GM10266 (cell line): ENCODE measurements around the gene WSCD2.

Source experiments
- DNase-seq: peaks from one replicate; pipeline ENCODE4 v3.0.0; 2012; ENCODE audit errors: extremely low spot score
- TF ChIP-seq, protein P1 (sequence below): IDR thresholded peaks from 2 replicates; pipeline ENCODE4 v1.5.1; 2012; ENCODE audit warnings: mild to moderate bottlenecking, low read depth; ENCODE audit not compliant: control insufficient read depth, insufficient read depth; ENCODE audit errors: missing control alignments

WSCD2 gene

DNA sequence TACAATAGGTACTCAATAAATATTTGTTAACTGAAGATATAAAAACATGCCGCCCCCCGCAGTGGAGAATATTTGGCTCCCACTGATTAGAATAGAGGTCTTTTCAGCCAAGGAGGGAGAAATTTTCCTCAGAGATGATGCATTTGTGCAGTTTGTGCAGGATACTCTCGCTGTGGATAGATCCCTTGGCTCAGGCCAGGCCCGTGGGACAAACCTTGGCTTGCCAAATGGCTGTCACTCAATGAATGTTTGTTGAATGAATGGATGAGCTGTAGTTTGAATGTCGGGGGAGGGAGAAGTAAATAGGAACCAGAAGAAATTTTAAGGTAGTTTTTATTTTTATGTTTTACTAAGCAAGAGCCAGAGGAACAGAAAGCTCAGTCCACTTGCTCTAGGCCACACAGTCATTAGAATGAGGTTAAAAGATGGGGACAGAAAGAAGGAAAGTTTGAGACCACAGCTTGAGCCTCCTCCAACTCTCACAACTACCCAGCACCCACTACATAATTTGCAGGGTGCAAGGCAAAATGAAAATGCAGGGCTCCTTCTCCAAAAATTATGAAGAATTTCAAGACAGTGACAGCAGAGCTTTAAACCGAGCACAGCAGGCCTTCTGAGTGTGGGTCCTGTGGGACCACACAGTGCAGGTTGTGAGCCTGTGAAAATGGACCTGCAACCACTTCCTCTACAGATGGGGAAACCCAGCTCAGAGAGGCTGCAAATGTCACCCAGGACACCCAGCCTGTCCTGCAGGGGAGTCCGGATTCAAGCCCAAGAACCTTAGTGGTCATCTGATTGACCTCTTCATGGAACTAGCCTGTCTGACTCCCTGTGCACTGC, 51.4 kb downstream of the WSCD2 start:
- DNase-seq, result no peak
- TF ChIP-seq, protein P1, sequence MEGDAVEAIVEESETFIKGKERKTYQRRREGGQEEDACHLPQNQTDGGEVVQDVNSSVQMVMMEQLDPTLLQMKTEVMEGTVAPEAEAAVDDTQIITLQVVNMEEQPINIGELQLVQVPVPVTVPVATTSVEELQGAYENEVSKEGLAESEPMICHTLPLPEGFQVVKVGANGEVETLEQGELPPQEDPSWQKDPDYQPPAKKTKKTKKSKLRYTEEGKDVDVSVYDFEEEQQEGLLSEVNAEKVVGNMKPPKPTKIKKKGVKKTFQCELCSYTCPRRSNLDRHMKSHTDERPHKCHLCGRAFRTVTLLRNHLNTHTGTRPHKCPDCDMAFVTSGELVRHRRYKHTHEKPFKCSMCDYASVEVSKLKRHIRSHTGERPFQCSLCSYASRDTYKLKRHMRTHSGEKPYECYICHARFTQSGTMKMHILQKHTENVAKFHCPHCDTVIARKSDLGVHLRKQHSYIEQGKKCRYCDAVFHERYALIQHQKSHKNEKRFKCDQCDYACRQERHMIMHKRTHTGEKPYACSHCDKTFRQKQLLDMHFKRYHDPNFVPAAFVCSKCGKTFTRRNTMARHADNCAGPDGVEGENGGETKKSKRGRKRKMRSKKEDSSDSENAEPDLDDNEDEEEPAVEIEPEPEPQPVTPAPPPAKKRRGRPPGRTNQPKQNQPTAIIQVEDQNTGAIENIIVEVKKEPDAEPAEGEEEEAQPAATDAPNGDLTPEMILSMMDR, result no peak

DNA sequence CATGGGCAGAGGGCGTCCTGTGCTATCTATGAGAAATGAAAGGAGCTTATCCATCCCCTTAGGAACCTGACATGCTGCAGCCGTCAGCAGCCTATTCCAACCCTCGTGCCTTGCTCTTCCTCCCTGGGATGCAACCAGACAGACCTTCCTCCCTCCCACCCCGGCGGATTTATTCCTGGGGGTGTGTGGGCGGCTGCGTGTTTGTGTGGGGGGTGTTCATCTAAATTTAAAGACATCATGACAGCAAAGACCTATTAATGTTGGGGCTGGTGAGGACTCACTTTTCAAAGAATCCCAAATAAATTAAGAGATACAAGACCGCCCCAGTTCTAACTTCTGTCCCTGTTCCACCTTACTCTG, 52.0 kb downstream of the WSCD2 start:
- TF ChIP-seq, protein P1, result no peak

DNA sequence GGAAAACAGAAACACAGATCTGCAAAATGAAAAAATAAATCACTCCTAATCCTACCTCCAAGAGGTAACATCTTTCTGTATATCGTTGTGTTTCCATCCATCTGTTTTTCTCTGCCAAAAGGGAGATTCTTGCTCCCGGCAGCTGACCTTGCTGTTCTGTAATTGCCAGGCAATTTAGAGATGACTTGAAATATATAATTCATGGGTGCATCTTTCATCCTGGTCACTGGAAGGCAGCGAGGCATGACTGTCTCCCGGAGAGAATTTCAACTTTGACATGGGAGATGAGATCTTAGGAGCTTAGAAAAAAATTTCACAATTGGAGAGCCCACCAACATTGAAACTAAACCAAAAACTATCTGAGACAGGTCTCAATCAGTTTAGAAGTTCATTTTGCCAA, 53.0 kb downstream of the WSCD2 start:
- DNase-seq, result no peak
- TF ChIP-seq, protein P1, result no peak

More for the DNA sequence above, 52.0 kb downstream of the WSCD2 start:
- no peak for DNase-seq

DNA sequence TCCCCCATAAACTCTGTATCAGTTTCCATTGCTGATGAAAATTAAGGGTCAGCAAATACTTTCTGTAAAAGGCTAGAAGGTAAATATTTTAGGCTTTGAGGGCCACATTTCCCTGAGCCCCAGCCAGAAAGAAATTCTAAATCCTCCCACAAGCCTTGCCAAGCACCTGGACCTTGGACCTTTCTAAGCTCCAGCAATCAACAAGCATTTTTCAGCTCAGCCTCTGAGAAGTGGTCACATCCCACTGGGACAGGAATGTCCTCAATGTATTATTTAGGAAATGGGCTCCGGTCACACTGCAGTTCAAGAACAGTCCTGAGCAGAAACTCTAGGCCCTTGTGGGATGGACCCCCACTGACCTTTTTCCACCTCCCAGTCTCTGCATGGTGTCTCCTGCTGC, 55.9 kb downstream of the WSCD2 start:
- TF ChIP-seq, protein P1, result no peak
- DNase-seq, result no peak

DNA sequence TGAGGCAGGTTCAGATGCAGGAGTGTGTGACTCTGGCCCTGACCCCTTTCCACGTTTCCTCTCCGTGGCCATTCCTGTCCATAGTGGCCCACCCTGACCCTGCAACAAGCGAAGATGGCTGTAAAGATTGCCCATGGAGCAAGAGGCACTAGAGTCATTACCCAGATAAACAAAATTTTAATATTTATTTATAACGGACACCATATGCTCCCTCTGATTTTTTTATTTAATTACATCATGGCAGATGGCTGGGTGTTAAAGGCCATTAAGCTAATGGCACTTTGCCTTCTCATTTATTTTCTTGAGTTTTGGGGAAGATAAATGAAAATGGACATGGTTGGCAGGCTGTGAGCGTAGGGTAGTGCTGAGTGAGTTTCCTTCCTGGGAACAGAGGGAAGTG, 58.7 kb downstream of the WSCD2 start:
- TF ChIP-seq, protein P1, result no peak
- DNase-seq, result no peak

DNA sequence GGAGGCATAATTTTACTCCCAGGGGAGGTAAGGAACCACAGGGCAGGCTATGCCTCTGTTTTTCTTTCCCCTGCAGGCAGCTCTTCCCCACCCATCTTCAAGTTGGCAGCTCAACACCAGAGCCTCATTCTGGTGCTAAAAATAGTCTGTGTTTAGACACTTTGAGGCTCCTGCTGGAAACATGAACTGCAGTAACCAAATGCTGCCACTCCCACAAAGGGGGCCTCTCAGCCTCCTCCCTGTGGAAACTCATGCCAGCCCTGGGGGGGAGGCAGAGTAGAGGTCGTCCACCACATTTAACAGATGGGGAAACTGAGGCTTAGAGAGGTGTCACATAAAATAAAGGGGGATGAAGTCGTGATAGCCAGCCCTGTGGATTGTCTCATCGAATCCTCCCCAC, 61.4 kb downstream of the WSCD2 start:
- TF ChIP-seq, protein P1, result no peak
- DNase-seq, result no peak

DNA sequence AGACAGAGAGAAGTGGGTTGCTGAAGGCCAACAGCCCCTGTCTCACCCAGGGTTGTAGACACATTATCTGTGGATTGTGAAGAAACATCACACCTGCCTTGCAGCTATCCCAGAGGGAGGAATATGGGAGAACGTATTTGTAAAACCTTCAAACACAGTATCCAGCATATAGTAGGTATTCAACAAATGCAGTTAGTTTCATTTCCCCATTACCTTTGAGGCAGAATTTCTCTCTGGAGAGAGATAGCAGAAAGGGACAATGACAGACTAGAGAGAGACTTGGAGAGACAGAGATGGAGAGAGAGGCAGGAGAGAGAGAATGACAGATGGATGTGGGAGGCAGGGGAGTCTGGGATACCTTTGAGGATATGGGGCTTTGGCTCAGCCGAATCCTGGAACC, 62.0 kb downstream of the WSCD2 start:
- no peak for DNase-seq
- TF ChIP-seq, protein P1, result no peak
